OCI-LY7 (cell line): ENCODE data around the gene COPE. TPM values are rescaled to one million over a fixed set of nuclear protein-coding genes. Genes with fewer than 3 reads are reported as not detected.

Experiments used
- BruUV-seq: library from RNA; stranded (reverse); fragments of 400-500 nt; replicated peaks from 2 replicates; lab custom pipeline; 2021; lab: Mats Ljungman, UMichigan
- CTCF ChIA-PET: fragments of 300-600 bp; sonication (Branson Sonifier 250); formaldehyde crosslinking; loops from one replicate; lab custom pipeline; 2022; ENCODE audit warnings: antibody characterized with exemption; ENCODE audit not compliant: unreplicated experiment; lab: Charles Lee
- POLR2A ChIA-PET: fragments of 300-600 bp; sonication (Branson Sonifier 250); formaldehyde crosslinking; loops from one replicate; lab custom pipeline; 2022; ENCODE audit warnings: antibody characterized with exemption; lab: Charles Lee
- DNase-seq: peaks from one replicate; pipeline ENCODE4 v3.0.0-alpha.2; 2015; ENCODE audit warnings: low spot score
- H2AFZ ChIP-seq: fragments of 200-600 bp; sonication (generic), shearing (Covaris generic); 2 replicates; pipeline ENCODE4 v1.6.1; 2014; ENCODE audit warnings: mild to moderate bottlenecking, antibody characterized with exemption, low read length, moderate library complexity
- H3K27ac ChIP-seq: fragments of 200-600 bp; sonication (generic); 2 replicates; pipeline ENCODE4 v1.5.1; 2014; ENCODE audit warnings: mixed run types, low read depth, mild to moderate bottlenecking, moderate library complexity, low read length, inconsistent platforms; ENCODE audit not compliant: poor library complexity, severe bottlenecking
- H3K36me3 ChIP-seq: fragments of 200-600 bp; sonication (generic); 2 replicates; pipeline ENCODE4 v1.6.1; 2014; ENCODE audit warnings: mild to moderate bottlenecking, antibody characterized with exemption, low read length, moderate library complexity, mixed read lengths; ENCODE audit not compliant: insufficient read depth
- H3K4me1 ChIP-seq: fragments of 200-600 bp; sonication (generic); 2 replicates; pipeline ENCODE4 v1.5.1; 2014; ENCODE audit warnings: mild to moderate bottlenecking, low read length; ENCODE audit not compliant: insufficient read depth, poor library complexity, severe bottlenecking
- H3K4me2 ChIP-seq: fragments of 200-600 bp; sonication (generic); 2 replicates; pipeline ENCODE4 v1.6.1; 2014; ENCODE audit warnings: mild to moderate bottlenecking, low read length
- H3K4me3 ChIP-seq: fragments of 200-600 bp; sonication (generic); 2 replicates; pipeline ENCODE4 v1.5.1; 2014; ENCODE audit warnings: mild to moderate bottlenecking, low read depth, low read length; ENCODE audit not compliant: poor library complexity, severe bottlenecking
- H3K79me2 ChIP-seq: fragments of 200-600 bp; sonication (generic); 2 replicates; pipeline ENCODE4 v1.6.1; 2016; ENCODE audit warnings: low read depth, mild to moderate bottlenecking, low read length, moderate library complexity, mixed read lengths; ENCODE audit not compliant: insufficient read depth
- H3K9me2 ChIP-seq: fragments of 200-600 bp; sonication (generic); 2 replicates; pipeline ENCODE4 v1.6.1; 2016; ENCODE audit warnings: mild to moderate bottlenecking, low read length, mixed read lengths; ENCODE audit not compliant: insufficient read depth
- H3K9me3 ChIP-seq: fragments of 200-600 bp; sonication (generic); 2 replicates; pipeline ENCODE4 v1.6.1; 2014; ENCODE audit warnings: mild to moderate bottlenecking, mixed run types, low read length, mixed read lengths
- H4K20me1 ChIP-seq: fragments of 200-600 bp; sonication (generic); 2 replicates; pipeline ENCODE4 v1.6.1; 2014; ENCODE audit warnings: mild to moderate bottlenecking, antibody characterized with exemption, low read length, moderate library complexity, mixed read lengths; ENCODE audit not compliant: insufficient read depth
- EZH2phosphoT487 ChIP-seq: fragments of 200-600 bp; sonication (generic); IDR thresholded peaks from 2 replicates; pipeline ENCODE4 v1.6.1; 2018; ENCODE audit warnings: low read depth, borderline replicate concordance, mild to moderate bottlenecking, mixed run types, antibody characterized with exemption, low read length, moderate library complexity, mixed read lengths
- intact Hi-C: fragments of 100-400 bp; cut with micrococcal nuclease; formaldehyde crosslinking; loops from one replicate; pipeline ENCODE4 v1.10.0; 2022; ENCODE audit not compliant: unreplicated experiment
- total RNA-seq, 2 experiments: library from RNA; depleted of rRNA in 1 of 2; stranded (reverse); fragments of >200 nt in 1 of 2; shearing (Covaris generic) in 1 of 2; gene quantifications; 2 replicates each; pipeline ENCODE4 v1.2.3, GENCODE V29; 2014 to 2022
- TF ChIP-seq, protein P1 (sequence below): fragments of 200-600 bp; sonication (generic); conservative IDR thresholded peaks from 2 replicates; pipeline ENCODE4 v1.5.1; 2014; ENCODE audit warnings: mild to moderate bottlenecking, antibody characterized with exemption, low read length, moderate library complexity, mixed read lengths

Gene COPE
- total RNA-seq, 2 experiments from 2014 or later, result 255 to 256 TPM

DNA sequence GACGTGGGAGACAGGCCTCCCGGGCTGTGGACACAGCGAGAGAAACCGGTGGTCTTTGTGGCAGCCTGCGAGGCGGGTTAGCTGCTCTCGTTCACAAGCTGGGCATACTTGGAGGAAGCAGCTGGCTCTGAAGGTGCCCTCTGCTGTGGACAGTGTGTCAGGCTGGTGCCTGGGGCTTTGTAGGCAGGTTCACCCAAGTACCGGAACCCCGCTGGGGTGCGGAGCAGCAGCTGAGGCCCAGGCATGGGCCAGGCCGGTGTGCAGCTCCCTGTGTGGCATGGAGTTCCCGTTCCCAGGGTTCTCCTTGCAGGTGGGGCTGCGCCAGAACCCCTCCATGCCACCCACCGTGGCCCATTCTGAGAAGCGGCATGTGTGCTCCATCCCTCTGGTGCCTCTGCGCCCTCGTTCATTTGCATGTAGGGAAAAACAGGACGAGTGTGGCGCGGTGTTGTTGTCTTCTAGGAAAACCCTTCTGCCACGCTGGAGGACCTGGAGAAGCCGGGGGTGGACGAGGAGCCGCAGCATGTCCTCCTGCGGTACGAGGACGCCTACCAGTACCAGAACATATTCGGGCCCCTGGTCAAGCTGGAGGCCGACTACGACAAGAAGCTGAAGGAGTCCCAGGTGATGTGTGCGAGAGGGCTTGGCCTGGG lies 67.4 kb downstream of the COPE start:
- ChIA-PET CTCF (no interaction called here), POLR2A (no interaction called here)

DNA sequence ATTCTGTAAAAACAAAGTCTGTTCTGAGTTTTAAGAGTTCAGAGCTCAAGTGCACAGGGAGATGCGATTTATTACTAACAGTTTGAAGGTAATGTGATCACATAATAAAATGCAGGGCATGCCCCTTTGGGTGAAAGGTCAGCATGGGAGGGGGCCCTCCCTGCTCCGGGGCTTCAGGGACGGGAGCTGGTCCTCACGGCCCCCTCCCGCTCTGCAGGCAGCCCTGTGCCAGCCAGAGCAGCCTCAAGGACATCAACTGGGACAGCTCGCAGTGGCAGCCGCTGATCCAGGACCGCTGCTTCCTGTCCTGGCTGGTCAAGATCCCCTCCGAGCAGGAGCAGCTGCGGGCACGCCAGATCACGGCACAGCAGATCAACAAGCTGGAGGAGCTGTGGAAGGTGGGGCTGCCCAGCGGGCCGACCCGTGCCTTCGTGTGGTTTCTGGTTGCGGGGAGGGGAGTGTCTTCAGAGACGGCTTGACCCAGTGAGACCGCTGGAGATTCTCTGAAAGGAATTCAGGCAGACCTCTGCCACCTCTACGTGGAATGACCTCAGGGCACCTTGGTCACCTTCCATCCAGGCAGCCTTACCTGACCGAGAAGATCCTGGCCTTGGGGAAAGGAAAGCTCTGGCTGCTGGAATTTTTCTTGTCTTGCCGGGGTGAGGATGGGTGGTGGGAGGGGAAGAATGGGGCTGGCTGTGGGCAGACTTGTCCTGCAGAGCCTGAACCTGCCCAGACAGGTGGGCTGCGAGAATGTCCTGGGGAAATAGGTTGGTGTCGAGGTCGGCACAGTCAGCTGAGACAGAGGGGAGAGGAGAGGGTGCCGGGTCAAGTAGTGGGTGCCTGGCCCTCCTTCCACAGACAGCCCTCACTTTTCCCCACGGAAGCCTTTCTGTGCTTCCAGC lies 68.5 kb downstream of the COPE start:
- no peak for DNase-seq
- Histone ChIP-seq H3K4me1 (peaks cover 8% of the 10 kb centered on the region), H3K79me2 (peaks cover 37% of the 10 kb centered on the region; the same call in 1 of the 2 replicates), H4K20me1 (0 out of 2 replicates have a peak, but pooled peaks cover 12% of the 10 kb centered on the region), H3K9me3 (no peaks in the 10 kb centered on the region), H3K9me2 (no peaks in the 10 kb centered on the region), H3K36me3 (peaks cover 97% of the 10 kb centered on the region), H3K27ac (no peak overlapping the region), H3K4me2 (no peak overlapping the region), H2AFZ (no peak overlapping the region), H3K4me3 (no peak overlapping the region)
- BruUV-seq, result no TSS peak
- ChIA-PET CTCF (interaction anchor here (0.6 kb wide), 1 partner anchor 29 kb away, joined by 3 read pairs; no protein-coding TSS in a partner anchor), POLR2A (interaction anchor here (0.7 kb wide), 1 partner anchor 17 kb away, joined by 3 read pairs; no protein-coding TSS in a partner anchor)
- TF ChIP-seq EZH2phosphoT487, result no peak
- TF ChIP-seq, protein P1, sequence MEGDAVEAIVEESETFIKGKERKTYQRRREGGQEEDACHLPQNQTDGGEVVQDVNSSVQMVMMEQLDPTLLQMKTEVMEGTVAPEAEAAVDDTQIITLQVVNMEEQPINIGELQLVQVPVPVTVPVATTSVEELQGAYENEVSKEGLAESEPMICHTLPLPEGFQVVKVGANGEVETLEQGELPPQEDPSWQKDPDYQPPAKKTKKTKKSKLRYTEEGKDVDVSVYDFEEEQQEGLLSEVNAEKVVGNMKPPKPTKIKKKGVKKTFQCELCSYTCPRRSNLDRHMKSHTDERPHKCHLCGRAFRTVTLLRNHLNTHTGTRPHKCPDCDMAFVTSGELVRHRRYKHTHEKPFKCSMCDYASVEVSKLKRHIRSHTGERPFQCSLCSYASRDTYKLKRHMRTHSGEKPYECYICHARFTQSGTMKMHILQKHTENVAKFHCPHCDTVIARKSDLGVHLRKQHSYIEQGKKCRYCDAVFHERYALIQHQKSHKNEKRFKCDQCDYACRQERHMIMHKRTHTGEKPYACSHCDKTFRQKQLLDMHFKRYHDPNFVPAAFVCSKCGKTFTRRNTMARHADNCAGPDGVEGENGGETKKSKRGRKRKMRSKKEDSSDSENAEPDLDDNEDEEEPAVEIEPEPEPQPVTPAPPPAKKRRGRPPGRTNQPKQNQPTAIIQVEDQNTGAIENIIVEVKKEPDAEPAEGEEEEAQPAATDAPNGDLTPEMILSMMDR, result no peak
- intact Hi-C loops, result no loop called here

More for the DNA sequence above, 67.4 kb downstream of the COPE start:
- Histone ChIP-seq H3K4me3 (no peak overlapping the region), H3K4me1 (peaks cover 8% of the 10 kb centered on the region), H3K9me2 (no peaks in the 10 kb centered on the region), H4K20me1 (0 out of 2 replicates have a peak, but pooled peaks cover 12% of the 10 kb centered on the region), H3K27ac (no peak overlapping the region), H3K4me2 (no peak overlapping the region), H3K9me3 (no peaks in the 10 kb centered on the region), H3K79me2 (peaks cover 30% of the 10 kb centered on the region; the same call in 1 of the 2 replicates), H2AFZ (no peak overlapping the region), H3K36me3 (peaks cover 100% of the 10 kb centered on the region)
- intact Hi-C loops, result no loop called here
- TF ChIP-seq EZH2phosphoT487, result no peak
- TF ChIP-seq, protein P1, result no peak
- no TSS peak for BruUV-seq
- no peak for DNase-seq
